ENCODE data around the gene HMCN2.
"Not testable (repeated sequence)": the region's sequence is repeated elsewhere in the genome, so short reads cannot be mapped to it uniquely, and the experiment has no call there.

The HMCN2 gene

DNA sequence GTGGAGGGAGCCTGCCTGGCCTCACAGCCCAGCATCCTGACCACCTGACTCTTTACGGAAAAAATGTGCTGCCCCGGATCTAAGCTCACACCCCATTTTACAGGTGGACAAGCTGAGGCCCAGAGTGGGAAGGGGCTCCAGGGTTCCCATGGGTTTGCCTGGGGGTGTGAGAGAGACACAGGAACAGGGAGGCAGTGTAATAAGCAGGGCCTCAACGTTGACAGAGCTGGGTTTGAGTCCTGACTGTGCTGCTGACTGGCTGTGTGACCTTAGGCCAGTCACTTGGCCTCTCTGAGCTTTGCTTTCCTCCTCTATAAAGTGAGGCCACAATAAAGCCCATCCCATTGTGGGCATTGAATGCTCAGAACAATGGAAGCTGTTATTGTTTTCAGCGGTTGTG, 73.7 kb downstream of the HMCN2 start:
- TF ChIP-seq, protein P1, sequence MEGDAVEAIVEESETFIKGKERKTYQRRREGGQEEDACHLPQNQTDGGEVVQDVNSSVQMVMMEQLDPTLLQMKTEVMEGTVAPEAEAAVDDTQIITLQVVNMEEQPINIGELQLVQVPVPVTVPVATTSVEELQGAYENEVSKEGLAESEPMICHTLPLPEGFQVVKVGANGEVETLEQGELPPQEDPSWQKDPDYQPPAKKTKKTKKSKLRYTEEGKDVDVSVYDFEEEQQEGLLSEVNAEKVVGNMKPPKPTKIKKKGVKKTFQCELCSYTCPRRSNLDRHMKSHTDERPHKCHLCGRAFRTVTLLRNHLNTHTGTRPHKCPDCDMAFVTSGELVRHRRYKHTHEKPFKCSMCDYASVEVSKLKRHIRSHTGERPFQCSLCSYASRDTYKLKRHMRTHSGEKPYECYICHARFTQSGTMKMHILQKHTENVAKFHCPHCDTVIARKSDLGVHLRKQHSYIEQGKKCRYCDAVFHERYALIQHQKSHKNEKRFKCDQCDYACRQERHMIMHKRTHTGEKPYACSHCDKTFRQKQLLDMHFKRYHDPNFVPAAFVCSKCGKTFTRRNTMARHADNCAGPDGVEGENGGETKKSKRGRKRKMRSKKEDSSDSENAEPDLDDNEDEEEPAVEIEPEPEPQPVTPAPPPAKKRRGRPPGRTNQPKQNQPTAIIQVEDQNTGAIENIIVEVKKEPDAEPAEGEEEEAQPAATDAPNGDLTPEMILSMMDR (conservative IDR thresholded peaks at IDR 0.05; ENCODE audit: control insufficient read depth, insufficient read depth, low read depth, low read length): no peak
- H3K4me3 ChIP-seq (ENCODE audit: control insufficient read depth, low read depth, low read length): no peak overlapping the region

DNA sequence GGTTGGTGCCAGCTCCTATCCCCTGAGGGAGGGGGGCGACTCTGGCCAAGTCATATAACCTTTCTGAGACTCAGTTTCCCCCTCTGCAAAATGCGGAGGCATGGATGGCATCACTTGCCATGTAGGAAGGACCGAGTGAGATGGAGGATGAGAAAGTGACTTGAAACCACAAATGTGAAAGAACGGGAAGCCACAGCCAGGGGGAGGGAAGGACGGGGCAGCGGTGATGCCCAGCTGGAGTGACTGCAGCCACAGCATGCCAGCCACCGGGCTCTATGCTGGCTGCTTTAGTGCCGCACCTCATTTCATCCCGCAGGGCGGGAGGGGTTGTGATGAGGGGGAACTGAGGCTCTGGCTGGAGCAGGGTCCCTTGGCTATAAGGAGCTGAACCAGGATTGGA, 74.5 kb downstream of the HMCN2 start:
- no peak overlapping the region for H3K4me3 ChIP-seq (ENCODE audit: control insufficient read depth, low read depth, low read length)
- DNase-seq (ENCODE audit: low read depth): no peak
- TF ChIP-seq, protein P1 (conservative IDR thresholded peaks at IDR 0.05; ENCODE audit: control insufficient read depth, insufficient read depth, low read depth, low read length): no peak

More for the DNA sequence above, 73.7 kb downstream of the HMCN2 start:
- DNase-seq (ENCODE audit: low read depth): no peak

DNA sequence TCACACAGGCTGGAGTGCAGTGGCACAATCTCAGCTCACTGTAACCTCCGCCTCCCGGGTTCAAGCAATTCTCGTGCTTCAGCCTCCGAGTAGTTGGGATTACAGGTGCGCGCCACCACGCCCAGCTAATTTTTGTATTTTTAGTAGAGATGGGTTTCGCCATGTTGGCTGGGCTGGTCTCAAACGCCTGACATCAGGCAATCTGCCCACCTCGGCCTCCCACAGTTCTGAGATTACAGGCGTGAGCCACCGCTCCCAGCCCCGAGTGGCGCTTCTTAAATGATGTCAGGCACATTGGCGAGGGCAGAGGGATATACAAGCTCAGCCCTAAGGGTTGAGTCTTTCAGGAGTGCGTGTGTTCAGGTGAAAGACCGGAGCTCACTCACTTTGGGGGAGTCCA, 75.0 kb downstream of the HMCN2 start:
- not testable (repeated sequence) for DNase-seq (ENCODE audit: low read depth)

DNA sequence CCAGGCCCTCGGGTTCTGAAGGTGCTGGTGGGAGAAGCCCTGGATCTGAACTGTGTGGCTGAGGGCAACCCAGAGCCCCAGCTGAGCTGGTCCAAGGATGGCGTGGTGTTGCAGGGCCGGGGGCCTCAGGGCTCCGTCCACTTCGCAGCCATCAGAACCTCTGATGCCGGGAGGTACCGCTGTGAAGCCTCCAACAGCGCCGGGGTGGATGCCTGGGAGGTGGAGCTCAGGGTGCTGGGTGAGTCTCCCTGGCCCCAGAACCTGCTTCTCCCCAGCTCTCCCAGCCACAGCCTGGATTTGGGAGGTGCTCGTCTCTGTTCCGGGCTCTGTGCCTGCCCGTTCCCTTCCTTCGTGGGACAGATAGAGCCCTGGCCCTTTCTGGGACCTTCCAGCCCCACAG, 75.6 kb downstream of the HMCN2 start:
- DNase-seq (ENCODE audit: low read depth): no peak
- no peak overlapping the region for H3K4me3 ChIP-seq (ENCODE audit: control insufficient read depth, low read depth, low read length)
- TF ChIP-seq, protein P1 (conservative IDR thresholded peaks at IDR 0.05; ENCODE audit: control insufficient read depth, insufficient read depth, low read depth, low read length): no peak

More for the DNA sequence above, 75.0 kb downstream of the HMCN2 start:
- not testable (repeated sequence) for H3K4me3 ChIP-seq (ENCODE audit: control insufficient read depth, low read depth, low read length)

DNA sequence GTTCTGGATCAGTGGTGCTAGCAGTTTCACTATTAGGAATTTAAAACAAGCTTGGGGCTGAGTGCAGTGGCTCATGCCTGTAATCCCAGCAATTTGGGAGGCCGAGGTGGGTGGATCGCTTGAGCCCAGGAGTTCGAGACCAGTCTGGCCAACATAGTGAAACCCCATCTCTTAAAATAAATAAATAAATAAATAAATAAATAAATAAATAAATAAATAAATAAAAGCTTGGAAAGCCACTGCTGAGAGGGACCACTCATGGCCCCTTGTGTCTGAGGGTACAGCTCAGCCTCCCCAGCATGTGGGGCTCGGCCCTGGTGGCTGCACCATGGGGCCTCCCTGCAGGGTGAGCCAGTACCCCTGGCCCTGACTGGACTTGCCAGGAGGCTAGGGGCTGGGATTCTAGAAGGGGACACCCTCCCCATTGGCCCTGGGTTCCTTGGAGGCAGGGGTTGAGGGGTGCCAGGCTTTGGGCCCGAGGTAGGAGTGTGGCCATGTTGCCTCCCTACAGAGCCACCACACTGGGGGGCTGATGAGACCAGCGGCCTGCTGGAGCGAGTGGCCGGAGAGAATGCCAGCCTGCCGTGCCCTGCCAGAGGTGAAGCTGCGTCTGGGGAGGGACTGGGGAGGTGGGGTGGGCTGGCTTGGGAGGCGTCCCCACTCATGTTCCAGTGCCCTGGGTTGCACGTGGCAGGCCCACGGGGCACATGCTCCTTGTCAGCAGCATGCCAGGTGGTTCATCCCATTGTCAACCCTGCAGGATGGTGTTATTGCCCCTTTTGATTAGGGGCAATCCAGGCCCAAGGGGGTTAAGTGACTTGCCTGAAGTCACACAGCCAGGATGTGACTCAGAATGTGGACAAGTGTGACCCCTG, 76.5 kb downstream of the HMCN2 start:
- no peak for DNase-seq (ENCODE audit: low read depth)
- TF ChIP-seq, protein P1 (conservative IDR thresholded peaks at IDR 0.05; ENCODE audit: control insufficient read depth, insufficient read depth, low read depth, low read length): no peak
- no peak overlapping the region for H3K4me3 ChIP-seq (ENCODE audit: control insufficient read depth, low read depth, low read length)

DNA sequence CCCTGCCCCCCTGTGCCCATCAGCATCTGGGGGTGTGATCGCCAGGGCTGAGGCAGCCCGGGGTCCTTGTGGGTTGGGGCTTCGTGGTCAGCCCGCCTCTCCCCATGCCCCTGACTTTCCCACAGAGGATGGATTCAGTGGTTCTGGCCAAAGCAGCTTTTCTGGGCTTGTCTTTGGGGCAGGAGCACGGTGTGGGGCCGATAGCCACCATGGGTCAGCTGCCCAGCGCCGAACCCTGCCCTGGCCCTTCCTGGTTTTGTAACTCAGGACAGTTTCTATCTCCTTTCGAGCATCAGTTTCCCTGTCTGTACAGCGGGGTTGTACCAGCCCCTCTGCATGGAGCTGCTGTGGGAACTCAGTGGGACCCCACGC, 77.1 kb downstream of the HMCN2 start:
- no peak for DNase-seq (ENCODE audit: low read depth)
- TF ChIP-seq, protein P1 (conservative IDR thresholded peaks at IDR 0.05; ENCODE audit: control insufficient read depth, insufficient read depth, low read depth, low read length): no peak
- no peak overlapping the region for H3K4me3 ChIP-seq (ENCODE audit: control insufficient read depth, low read depth, low read length)

DNA sequence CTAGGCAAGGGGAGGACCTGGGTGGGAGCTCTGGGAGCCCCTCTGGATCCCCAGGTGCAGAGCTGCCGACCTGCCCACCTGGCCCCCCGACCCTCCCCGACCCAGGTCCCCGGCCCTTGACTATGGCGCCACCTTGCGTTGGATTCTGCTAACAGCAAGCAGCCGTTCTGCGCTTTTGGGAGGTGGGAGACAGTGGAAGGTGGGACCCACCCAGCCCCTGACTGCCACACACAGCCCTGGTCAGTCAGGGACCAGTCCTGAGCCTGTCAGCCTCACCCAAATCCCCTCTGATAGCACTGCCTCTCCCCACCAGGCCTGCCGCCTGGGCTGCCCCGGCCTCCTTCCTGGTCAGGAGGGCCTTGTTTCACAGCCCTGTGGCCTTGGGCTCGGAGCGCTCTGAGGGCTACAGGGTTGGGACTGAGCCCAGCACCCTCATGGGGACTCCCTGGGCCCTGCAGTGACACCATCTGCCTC, 77.9 kb downstream of the HMCN2 start:
- H3K4me3 ChIP-seq (ENCODE audit: control insufficient read depth, low read depth, low read length): no peak overlapping the region
- DNase-seq (ENCODE audit: low read depth): no peak
- TF ChIP-seq, protein P1 (conservative IDR thresholded peaks at IDR 0.05; ENCODE audit: control insufficient read depth, insufficient read depth, low read depth, low read length): peak; percentile 62

All from fibroblast of mammary gland (primary cell).